Testis (tissue), 2 donors: ENCODE results near the gene COBL.

ENCODE experiments used
- CTCF ChIP-seq, 3 experiments: fragments of 450-650 bp in 2 of 3; fragments of 200-600 bp in 1 of 3; sonication (generic) in 1 of 3; IDR thresholded peaks; one replicate each; pipeline ENCODE4 v1.5.1; 2016 to 2019; ENCODE audit warnings: antibody characterized with exemption in 3 of 3, mild to moderate bottlenecking in 2 of 3, moderate library complexity in 1 of 3
- POLR2A ChIP-seq: fragments of 450-650 bp; IDR thresholded peaks from one replicate; pipeline ENCODE4 v1.6.1; 2017; ENCODE audit warnings: antibody characterized with exemption, mild to moderate bottlenecking, moderate library complexity

- no peak for TF ChIP-seq CTCF (IDR thresholded peaks at IDR 0.05)
- no peak for TF ChIP-seq POLR2A
These were observed 10.7 kb upstream of the COBL start for GRCh38 chr7:51327287-51327717.
